Spleen (tissue), 11 donors: ENCODE data around the gene CSNK1A1. TPM values are rescaled to one million over a fixed set of nuclear protein-coding genes. Genes with fewer than 3 reads are reported as not detected.
A peak's percentile ranks its signal among the peaks of the same experiment; 100 is the strongest.

Experiments used
- DNase-seq: peaks from one replicate; pipeline ENCODE4 v3.0.0-alpha.2; 2020
- H3K27ac ChIP-seq, 8 donors: fragments of 200-600 bp; sonication (generic) in 7 of 8; 1 replicate in 4 of 8; 2 replicates in 4 of 8; pipeline versions ENCODE4 v1.5.0 to v1.8.0; 2016 to 2021; ENCODE audit warnings: inconsistent platforms in 4 of 8, mild to moderate bottlenecking in 4 of 8, moderate library complexity in 1 of 8
- H3K27me3 ChIP-seq, 7 donors: fragments of 200-600 bp; sonication (generic) in 6 of 7; replicated peaks in 1 of 7; 1 replicate in 4 of 7; 2 replicates in 3 of 7; pipeline versions ENCODE4 v1.5.0 to v1.8.0; 2016 to 2021; ENCODE audit warnings: inconsistent platforms in 3 of 7, mild to moderate bottlenecking in 1 of 7
- H3K36me3 ChIP-seq, 6 donors: fragments of 200-600 bp; sonication (generic) in 5 of 6; 1 replicate in 4 of 6; 2 replicates in 2 of 6; pipeline versions ENCODE4 v1.5.0 to v1.8.0; 2016 to 2021; ENCODE audit warnings: inconsistent platforms in 2 of 6
- H3K4me1 ChIP-seq, 6 donors: fragments of 200-600 bp; sonication (generic) in 5 of 6; 1 replicate in 3 of 6; 2 replicates in 3 of 6; pipeline versions ENCODE4 v1.5.0 to v1.8.0; 2016 to 2021; ENCODE audit warnings: inconsistent platforms in 3 of 6
- H3K4me3 ChIP-seq, 8 donors: fragments of 200-600 bp; sonication (generic) in 7 of 8; 1 replicate in 4 of 8; 2 replicates in 4 of 8; pipeline versions ENCODE4 v1.5.0 to v1.8.0; 2016 to 2021; ENCODE audit warnings: inconsistent platforms in 4 of 8, mild to moderate bottlenecking in 4 of 8, moderate library complexity in 2 of 8
- H3K9me3 ChIP-seq, 8 donors: fragments of 200-600 bp; sonication (generic) in 7 of 8; 1 replicate in 4 of 8; 2 replicates in 4 of 8; pipeline versions ENCODE4 v1.5.0 to v1.8.0; 2016 to 2021; ENCODE audit warnings: inconsistent platforms in 4 of 8
- POLR2A ChIP-seq, 3 donors: fragments of 450-650 bp; IDR thresholded peaks; one replicate each; pipeline ENCODE4 v1.5.1; 2017; ENCODE audit warnings: antibody characterized with exemption in 3 of 3, mild to moderate bottlenecking in 1 of 3
- POLR2AphosphoS5 ChIP-seq, 3 donors: sonication (generic); formaldehyde crosslinking; IDR thresholded peaks; one replicate each; pipeline ENCODE4 v1.5.1; 2017; ENCODE audit warnings: antibody characterized with exemption in 3 of 3
- WGBS, 5 donors: extraction: QIAGEN DNeasy Blood & Tissue Kit in 3 of 5; methylation state at CpG; one replicate each; pipeline versions ENCODE4 v1.1.5 to v1.1.7; 2013 to 2018; 5-methylcytosine and 5-hydroxymethylcytosine counted together
- intact Hi-C: fragments of 100-400 bp; cut with DNase I; formaldehyde crosslinking; loops from one replicate; pipeline ENCODE4 v1.15.0; 2023; ENCODE audit warnings: low total_unique reads
- polyA plus RNA-seq, 3 donors: library from polyadenylated mRNA; stranded (reverse); fragments of 200-250 nt; gene quantifications; one replicate each; pipeline ENCODE4 v1.2.1, GENCODE V29; 2013
- total RNA-seq, 7 donors: library from RNA; depleted of rRNA in 3 of 7; stranded (reverse); fragments of >200 nt in 3 of 7; fragmentation: NEBNext Ultra II Directional in 4 of 7; extraction: Animal tissue kit (Norgen Biotek cat#: 25700) in 4 of 7; gene quantifications; one replicate each; pipeline versions ENCODE4 v1.1.0 to v1.2.1, GENCODE V29; 2016 to 2021
- TF ChIP-seq, protein P1 (sequence below), 11 experiments: fragments of 200-600 bp in 7 of 11; fragments of 450-650 bp in 4 of 11; sonication (generic) in 4 of 11; IDR thresholded peaks in 8 of 11; conservative IDR thresholded peaks in 3 of 11; 1 replicate in 7 of 11; 2 replicates in 4 of 11; pipeline versions ENCODE4 v1.4.0 to v1.8.0; 2016 to 2021; ENCODE audit warnings: antibody characterized with exemption in 11 of 11, inconsistent platforms in 4 of 11, mild to moderate bottlenecking in 1 of 11
- donor health status: healthy with polysubstance abuse.
- donor health status: DM: no; HTN: no; CAD: no; lungs with moderate emphysema.
- donor health status: DM: no; HTN: no; CAD: no.
- donor health status: Bipolar disorder and iron deficiency.
- donor health status: healthy.
- donor health status: DM: no; HTN: no; CAD: no.
- donor health status: DM: yes; HTN: yes; CAD: no.

The CSNK1A1 gene
- total and polyA plus RNA-seq, 10 donors, result 31.9 to 223 (median 185) TPM

DNA sequence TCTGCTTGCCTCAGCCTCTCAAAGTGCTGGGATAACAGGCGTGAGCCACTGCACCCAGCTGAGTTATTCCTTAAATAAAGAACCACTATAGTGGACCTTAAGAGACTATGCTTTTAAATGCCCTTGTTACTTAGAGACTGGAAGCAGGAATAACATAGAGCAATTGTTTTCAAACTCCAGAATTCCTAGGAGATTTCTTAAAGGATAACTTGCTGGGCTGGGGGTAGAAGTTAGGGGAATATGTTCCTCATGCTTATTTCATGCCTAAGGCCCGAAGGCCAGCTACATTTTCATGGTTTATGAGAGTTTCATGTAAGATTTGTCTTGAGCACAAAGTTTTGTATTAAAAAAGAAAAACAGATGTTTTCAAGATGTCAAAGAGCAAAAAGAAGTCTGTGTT, 48.2 kb downstream of the CSNK1A1 start:
- TF ChIP-seq POLR2A (IDR thresholded peaks at IDR 0.05), result no peak
- TF ChIP-seq, protein P1, sequence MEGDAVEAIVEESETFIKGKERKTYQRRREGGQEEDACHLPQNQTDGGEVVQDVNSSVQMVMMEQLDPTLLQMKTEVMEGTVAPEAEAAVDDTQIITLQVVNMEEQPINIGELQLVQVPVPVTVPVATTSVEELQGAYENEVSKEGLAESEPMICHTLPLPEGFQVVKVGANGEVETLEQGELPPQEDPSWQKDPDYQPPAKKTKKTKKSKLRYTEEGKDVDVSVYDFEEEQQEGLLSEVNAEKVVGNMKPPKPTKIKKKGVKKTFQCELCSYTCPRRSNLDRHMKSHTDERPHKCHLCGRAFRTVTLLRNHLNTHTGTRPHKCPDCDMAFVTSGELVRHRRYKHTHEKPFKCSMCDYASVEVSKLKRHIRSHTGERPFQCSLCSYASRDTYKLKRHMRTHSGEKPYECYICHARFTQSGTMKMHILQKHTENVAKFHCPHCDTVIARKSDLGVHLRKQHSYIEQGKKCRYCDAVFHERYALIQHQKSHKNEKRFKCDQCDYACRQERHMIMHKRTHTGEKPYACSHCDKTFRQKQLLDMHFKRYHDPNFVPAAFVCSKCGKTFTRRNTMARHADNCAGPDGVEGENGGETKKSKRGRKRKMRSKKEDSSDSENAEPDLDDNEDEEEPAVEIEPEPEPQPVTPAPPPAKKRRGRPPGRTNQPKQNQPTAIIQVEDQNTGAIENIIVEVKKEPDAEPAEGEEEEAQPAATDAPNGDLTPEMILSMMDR (IDR thresholded peaks at IDR 0.05 in 8 of 11, conservative IDR thresholded peaks at IDR 0.05 in 3 of 11), result no peak
- no peak for TF ChIP-seq POLR2AphosphoS5 (IDR thresholded peaks at IDR 0.05)
- WGBS, 5 donors, result 98 to 100% (median 99%) methylated on average over 2 of the region's 2 CpGs
- H3K9me3 ChIP-seq, result no peaks in the 10 kb centered on the region
- DNase-seq, result no peak
- intact Hi-C loops, result no loop called here
- H3K4me1 ChIP-seq, result no peaks in the 10 kb centered on the region
- H3K27me3 ChIP-seq, result no peaks in the 10 kb centered on the region
- H3K4me3 ChIP-seq, result no peak overlapping the region
- peaks cover 2 to 100% (median 92%) of the 10 kb centered on the region in 6 donors for H3K36me3 ChIP-seq
- H3K27ac ChIP-seq, result no peak overlapping the region

DNA sequence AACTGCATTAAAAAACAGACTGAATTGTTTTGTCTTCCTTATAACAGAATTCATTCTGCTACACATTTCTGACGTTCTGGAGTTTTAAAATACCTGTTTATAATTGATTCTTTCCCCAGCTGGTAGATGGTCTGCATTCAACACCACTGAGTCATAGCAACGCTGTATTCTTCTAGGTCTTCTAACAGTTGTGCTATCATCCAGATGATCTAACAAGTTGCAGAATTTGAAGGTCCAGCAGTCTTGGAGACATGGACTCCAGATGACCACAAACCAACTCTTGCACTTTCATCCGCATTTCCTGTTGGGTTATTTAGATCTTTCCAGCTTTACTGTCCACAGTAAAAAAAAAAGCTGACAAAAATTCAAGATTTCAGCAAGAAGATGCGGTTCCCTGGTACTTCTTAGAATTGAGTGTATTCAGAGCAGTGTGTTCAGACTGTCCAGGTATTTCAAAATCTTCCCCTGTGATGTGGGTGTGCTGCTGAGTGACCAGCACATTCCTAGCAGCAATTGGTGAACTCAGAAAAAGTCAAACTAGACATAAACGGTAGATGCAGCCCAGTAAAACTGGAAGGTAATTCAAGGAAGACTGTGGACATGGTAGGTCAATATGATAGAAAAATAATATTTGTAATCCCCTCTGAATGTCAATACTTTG, 50.2 kb downstream of the CSNK1A1 start:
- WGBS, 5 donors, result 85 to 96% (median 91%) methylated on average over 5 of the region's 5 CpGs
- H3K27ac ChIP-seq, result no peak overlapping the region
- H3K9me3 ChIP-seq, result no peaks in the 10 kb centered on the region
- intact Hi-C loops, result no loop called here
- no peaks in the 10 kb centered on the region for H3K27me3 ChIP-seq
- TF ChIP-seq, protein P1 (IDR thresholded peaks at IDR 0.05 in 8 of 11, conservative IDR thresholded peaks at IDR 0.05 in 3 of 11), result no peak
- TF ChIP-seq POLR2A (IDR thresholded peaks at IDR 0.05) (no peak), POLR2AphosphoS5 (IDR thresholded peaks at IDR 0.05) (no peak)
- H3K4me3 ChIP-seq, result no peak overlapping the region
- no peak for DNase-seq
- peaks cover 0 to 3% (median 0%) of the 10 kb centered on the region in 6 donors for H3K4me1 ChIP-seq
- H3K36me3 ChIP-seq, result peaks cover 7 to 100% (median 83%) of the 10 kb centered on the region in 6 donors

DNA sequence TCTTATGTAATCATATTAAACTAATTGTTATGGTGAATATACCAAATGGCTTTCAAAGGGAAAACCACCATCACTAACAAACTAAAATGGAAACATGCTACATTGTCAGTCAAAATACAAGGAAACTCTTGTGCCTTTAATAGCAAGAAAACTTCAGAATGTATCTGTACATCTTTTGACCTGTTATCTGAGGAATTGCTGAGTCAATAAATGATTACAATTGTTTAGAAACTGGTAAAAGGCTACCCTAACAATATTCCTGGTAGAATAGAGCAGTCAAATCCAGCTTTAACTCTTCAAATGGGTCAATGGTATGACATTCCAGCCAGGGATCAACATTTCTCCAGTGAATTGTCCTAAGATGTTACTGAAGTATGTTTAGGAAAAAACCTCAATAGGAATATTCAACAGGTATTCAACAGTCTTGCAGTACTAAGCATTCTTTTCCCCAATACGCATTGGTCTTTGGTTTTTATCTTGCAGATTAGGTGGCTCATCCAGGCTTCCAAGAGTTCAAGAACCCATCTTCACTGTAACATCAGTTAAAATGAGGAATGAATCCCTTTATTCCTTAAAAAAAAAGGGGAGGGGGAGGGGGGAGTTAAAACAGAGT, 52.4 kb downstream of the CSNK1A1 start:
- H3K4me1 ChIP-seq, result peaks cover 0 to 5% (median 0%) of the 10 kb centered on the region in 6 donors
- no peaks in the 10 kb centered on the region for H3K9me3 ChIP-seq
- H3K4me3 ChIP-seq, result no peak overlapping the region
- no peak for DNase-seq
- TF ChIP-seq POLR2AphosphoS5 (IDR thresholded peaks at IDR 0.05), result no peak
- no peak for TF ChIP-seq POLR2A (IDR thresholded peaks at IDR 0.05)
- TF ChIP-seq, protein P1 (IDR thresholded peaks at IDR 0.05 in 8 of 11, conservative IDR thresholded peaks at IDR 0.05 in 3 of 11), result no peak
- no peaks in the 10 kb centered on the region for H3K27me3 ChIP-seq
- peak overlapping the region in 1 of 8 donors; percentile 25 for H3K27ac ChIP-seq
- WGBS, 5 donors, result 95 to 100% (median 98%) methylated on average over 1 of the region's 1 CpG
- intact Hi-C loops, result no loop called here
- peaks cover 5 to 100% (median 79%) of the 10 kb centered on the region in 6 donors for H3K36me3 ChIP-seq

DNA sequence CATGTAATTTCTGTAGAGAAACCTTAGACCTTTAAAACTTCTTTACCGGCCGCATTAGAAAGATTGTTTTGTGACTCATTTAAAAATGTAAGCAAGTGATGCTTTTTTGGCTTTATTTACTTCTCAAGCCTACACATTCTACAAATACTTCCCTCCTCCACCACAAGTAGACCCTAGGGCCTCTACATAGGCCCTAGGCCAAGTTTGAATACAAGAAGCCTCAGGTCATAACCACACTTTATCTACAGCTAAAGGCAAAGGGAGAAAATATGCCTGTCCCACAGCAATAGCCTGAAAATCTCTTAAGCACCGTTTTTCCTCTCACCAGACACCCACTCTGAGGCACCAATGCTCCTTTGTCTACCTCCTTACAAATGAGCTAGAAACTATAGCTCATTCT, 53.9 kb downstream of the CSNK1A1 start:
- no peak overlapping the region for H3K4me3 ChIP-seq
- peaks cover 0 to 5% (median 0%) of the 10 kb centered on the region in 6 donors for H3K4me1 ChIP-seq
- no peaks in the 10 kb centered on the region for H3K27me3 ChIP-seq
- intact Hi-C loops, result no loop called here
- peak overlapping the region in 3 of 8 donors; percentile 23 to 29 (median 25) for H3K27ac ChIP-seq
- H3K9me3 ChIP-seq, result no peaks in the 10 kb centered on the region
- DNase-seq, result no peak
- WGBS, 5 donors, result 70 to 87% (median 80%) methylated on average over 3 of the region's 3 CpGs
- H3K36me3 ChIP-seq, result peaks cover 5 to 100% (median 68%) of the 10 kb centered on the region in 6 donors
- TF ChIP-seq POLR2A (IDR thresholded peaks at IDR 0.05) (no peak), POLR2AphosphoS5 (IDR thresholded peaks at IDR 0.05) (peak in 1 of 3 donors; percentile 2)
- TF ChIP-seq, protein P1 (IDR thresholded peaks at IDR 0.05 in 8 of 11, conservative IDR thresholded peaks at IDR 0.05 in 3 of 11), result no peak
